Measurements from ENCODE around the gene NRN1L.

The NRN1L gene

DNA sequence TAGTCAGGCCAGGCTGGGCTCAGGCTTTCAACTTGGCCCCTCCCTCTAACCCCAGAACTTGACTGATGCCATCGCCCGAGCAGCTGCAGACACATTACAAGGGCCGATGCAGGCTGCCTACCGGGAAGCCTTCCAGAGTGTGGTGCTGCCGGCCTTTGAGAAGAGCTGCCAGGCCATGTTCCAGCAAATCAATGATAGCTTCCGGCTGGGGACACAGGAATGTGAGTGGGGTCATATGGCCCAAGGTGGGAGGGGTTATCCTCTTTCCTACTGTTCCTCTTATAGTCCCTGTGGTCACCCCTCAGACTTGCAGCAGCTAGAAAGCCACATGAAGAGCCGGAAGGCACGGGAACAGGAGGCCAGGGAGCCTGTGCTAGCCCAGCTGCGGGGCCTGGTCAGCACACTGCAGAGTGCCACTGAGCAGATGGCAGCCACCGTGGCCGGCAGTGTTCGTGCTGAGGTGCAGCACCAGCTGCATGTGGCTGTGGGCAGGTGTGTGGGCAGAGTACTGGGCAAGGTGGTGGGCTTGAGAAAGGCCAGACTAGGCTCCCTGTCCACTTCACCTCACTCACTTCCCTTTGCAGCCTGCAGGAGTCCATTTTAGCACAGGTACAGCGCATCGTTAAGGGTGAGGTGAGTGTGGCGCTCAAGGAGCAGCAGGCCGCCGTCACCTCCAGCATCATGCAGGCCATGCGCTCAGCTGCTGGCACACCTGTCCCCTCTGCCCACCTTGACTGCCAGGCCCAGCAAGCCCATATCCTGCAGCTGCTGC is 2.1 kb upstream of the NRN1L start:
- TF ChIP-seq TAF1 (IDR thresholded peaks at IDR 0.05; ENCODE audit: borderline replicate concordance, insufficient read depth, low read length) (no peak), POLR2AphosphoS5 (IDR thresholded peaks at IDR 0.05; ENCODE audit: low read depth, low read length) (no peak)

DNA sequence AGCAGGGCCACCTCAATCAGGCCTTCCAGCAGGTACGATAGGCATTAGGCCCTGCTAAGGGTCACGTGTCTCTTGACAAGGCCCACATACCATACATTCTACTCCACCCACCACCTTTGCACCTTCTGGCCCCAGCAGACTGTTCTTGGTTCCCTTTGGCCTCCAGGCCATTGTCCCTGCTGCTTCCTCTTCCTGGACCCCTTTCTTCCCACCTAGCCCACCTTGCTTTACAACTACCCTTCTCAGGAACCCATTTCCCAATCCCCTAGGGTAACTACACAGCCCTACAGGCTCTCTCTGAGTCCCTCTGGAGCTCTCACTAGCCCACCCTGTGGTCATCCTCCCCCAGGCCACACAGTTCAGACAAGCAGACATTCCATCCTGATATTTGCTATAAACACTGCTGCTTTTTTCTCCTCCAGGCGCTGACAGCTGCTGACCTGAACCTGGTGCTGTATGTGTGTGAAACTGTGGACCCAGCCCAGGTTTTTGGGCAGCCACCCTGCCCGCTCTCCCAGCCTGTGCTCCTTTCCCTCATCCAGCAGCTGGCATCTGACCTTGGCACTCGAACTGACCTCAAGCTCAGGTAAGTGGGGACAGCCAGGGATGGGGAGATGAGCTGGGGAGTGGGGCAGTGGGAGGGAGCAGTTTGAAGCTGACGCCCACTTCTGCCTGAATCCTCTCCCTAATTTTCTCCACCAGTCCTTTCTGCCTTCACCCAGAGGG is 1.4 kb upstream of the NRN1L start:
- TF ChIP-seq FOXP2 (optimal IDR thresholded peaks at IDR 0.05; ENCODE audit: borderline replicate concordance, extremely low read depth, extremely low read length, insufficient read depth), result no peak
- no peak for TF ChIP-seq POLR2AphosphoS5 (IDR thresholded peaks at IDR 0.05; ENCODE audit: low read depth, low read length)
- TF ChIP-seq, protein P1, sequence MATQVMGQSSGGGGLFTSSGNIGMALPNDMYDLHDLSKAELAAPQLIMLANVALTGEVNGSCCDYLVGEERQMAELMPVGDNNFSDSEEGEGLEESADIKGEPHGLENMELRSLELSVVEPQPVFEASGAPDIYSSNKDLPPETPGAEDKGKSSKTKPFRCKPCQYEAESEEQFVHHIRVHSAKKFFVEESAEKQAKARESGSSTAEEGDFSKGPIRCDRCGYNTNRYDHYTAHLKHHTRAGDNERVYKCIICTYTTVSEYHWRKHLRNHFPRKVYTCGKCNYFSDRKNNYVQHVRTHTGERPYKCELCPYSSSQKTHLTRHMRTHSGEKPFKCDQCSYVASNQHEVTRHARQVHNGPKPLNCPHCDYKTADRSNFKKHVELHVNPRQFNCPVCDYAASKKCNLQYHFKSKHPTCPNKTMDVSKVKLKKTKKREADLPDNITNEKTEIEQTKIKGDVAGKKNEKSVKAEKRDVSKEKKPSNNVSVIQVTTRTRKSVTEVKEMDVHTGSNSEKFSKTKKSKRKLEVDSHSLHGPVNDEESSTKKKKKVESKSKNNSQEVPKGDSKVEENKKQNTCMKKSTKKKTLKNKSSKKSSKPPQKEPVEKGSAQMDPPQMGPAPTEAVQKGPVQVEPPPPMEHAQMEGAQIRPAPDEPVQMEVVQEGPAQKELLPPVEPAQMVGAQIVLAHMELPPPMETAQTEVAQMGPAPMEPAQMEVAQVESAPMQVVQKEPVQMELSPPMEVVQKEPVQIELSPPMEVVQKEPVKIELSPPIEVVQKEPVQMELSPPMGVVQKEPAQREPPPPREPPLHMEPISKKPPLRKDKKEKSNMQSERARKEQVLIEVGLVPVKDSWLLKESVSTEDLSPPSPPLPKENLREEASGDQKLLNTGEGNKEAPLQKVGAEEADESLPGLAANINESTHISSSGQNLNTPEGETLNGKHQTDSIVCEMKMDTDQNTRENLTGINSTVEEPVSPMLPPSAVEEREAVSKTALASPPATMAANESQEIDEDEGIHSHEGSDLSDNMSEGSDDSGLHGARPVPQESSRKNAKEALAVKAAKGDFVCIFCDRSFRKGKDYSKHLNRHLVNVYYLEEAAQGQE (IDR thresholded peaks at IDR 0.05; ENCODE audit: insufficient read depth in 1 of 2, low read depth in 2 of 2, low read length in 2 of 2), result no peak
- TF ChIP-seq SIN3A (IDR thresholded peaks at IDR 0.05; ENCODE audit: borderline replicate concordance, insufficient read depth, low read length), result no peak
- TF ChIP-seq TAF1 (IDR thresholded peaks at IDR 0.05; ENCODE audit: borderline replicate concordance, insufficient read depth, low read length), result no peak

DNA sequence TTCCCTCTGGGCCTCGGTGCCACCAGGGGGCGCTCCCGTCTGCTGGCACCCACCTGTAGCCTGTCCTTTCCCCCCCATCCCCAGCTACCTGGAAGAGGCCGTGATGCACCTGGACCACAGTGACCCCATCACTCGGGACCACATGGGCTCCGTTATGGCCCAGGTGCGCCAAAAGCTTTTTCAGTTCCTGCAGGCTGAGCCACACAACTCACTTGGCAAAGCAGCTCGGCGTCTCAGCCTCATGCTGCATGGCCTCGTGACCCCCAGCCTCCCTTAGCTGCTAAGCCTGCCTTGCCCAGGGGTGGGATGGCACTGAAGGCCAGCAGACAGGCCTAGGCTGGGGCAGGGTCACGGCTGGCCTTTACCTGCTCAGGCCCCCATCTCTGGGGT is 818 bp upstream of the NRN1L start:
- no peak for TF ChIP-seq SIN3A (IDR thresholded peaks at IDR 0.05; ENCODE audit: borderline replicate concordance, insufficient read depth, low read length)
- no peak for TF ChIP-seq POLR2AphosphoS5 (IDR thresholded peaks at IDR 0.05; ENCODE audit: low read depth, low read length)

DNA sequence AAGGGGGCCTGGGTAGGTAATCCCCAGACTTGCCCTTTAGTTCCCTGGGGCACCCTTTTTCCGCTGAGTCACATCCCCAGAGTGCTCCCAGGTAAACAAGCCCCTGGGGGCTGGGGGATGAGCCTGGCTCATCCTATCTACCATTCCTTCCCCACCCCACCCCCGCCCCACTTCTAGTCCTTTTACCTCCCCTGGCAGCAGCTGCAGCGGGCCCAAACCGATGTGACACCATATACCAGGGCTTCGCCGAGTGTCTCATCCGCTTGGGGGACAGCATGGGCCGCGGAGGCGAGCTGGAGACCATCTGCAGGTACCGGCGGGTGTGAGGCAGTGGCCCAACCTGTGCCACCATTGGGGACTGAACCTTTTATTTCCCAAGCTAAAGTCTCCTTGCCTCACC is 860 bp downstream of the NRN1L start:
- TF ChIP-seq FOXP2 (optimal IDR thresholded peaks at IDR 0.05; ENCODE audit: borderline replicate concordance, extremely low read depth, extremely low read length, insufficient read depth), result no peak
- no peak for TF ChIP-seq SIN3A (IDR thresholded peaks at IDR 0.05; ENCODE audit: borderline replicate concordance, insufficient read depth, low read length)
- no peak for TF ChIP-seq POLR2AphosphoS5 (IDR thresholded peaks at IDR 0.05; ENCODE audit: low read depth, low read length)
- TF ChIP-seq TAF1 (IDR thresholded peaks at IDR 0.05; ENCODE audit: borderline replicate concordance, insufficient read depth, low read length), result no peak
- TF ChIP-seq, protein P1 (IDR thresholded peaks at IDR 0.05; ENCODE audit: insufficient read depth in 1 of 2, low read depth in 2 of 2, low read length in 2 of 2), result no peak

DNA sequence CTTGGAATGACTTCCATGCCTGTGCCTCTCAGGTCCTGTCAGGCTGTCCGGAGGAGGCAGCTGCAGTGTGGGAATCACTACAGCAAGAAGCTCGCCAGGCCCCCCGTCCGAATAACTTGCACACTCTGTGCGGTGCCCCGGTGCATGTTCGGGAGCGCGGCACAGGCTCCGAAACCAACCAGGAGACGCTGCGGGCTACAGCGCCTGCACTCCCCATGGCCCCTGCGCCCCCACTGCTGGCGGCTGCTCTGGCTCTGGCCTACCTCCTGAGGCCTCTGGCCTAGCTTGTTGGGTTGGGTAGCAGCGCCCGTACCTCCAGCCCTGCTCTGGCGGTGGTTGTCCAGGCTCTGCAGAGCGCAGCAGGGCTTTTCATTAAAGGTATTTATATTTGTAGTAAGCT is 1.3 kb downstream of the NRN1L start:
- TF ChIP-seq, protein P1 (IDR thresholded peaks at IDR 0.05; ENCODE audit: insufficient read depth in 1 of 2, low read depth in 2 of 2, low read length in 2 of 2), result no peak
- TF ChIP-seq POLR2AphosphoS5 (IDR thresholded peaks at IDR 0.05; ENCODE audit: low read depth, low read length) (no peak), FOXP2 (optimal IDR thresholded peaks at IDR 0.05; ENCODE audit: borderline replicate concordance, extremely low read depth, extremely low read length, insufficient read depth) (no peak), SIN3A (IDR thresholded peaks at IDR 0.05; ENCODE audit: borderline replicate concordance, insufficient read depth, low read length) (no peak)

DNA sequence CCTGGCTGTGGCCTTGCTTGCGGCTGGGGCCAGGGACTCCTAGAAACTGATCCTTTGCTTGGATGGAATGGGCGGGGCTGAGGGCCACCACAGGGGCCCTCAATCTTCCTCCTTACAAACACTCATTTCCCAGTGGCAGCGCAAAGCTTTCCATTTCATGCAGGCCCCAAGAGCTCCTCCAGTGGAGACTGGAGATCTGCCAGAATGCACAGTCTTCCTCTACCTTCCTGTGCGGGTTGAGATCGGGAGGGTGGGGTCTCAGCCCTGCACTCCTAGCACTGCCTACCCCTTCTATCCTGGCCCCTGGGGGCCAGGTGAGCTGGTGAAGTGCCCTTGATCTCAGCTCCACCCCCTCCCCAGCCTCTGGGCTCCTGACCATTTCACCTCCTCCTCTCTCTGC is 1.7 kb downstream of the NRN1L start:
- TF ChIP-seq FOXP2 (optimal IDR thresholded peaks at IDR 0.05; ENCODE audit: borderline replicate concordance, extremely low read depth, extremely low read length, insufficient read depth) (no peak), SIN3A (IDR thresholded peaks at IDR 0.05; ENCODE audit: borderline replicate concordance, insufficient read depth, low read length) (no peak), POLR2AphosphoS5 (IDR thresholded peaks at IDR 0.05; ENCODE audit: low read depth, low read length) (no peak), TAF1 (IDR thresholded peaks at IDR 0.05; ENCODE audit: borderline replicate concordance, insufficient read depth, low read length) (no peak)
- TF ChIP-seq, protein P1 (IDR thresholded peaks at IDR 0.05; ENCODE audit: insufficient read depth in 1 of 2, low read depth in 2 of 2, low read length in 2 of 2), result no peak
